ENCODE data around the gene ACTN4.
A peak's percentile ranks its signal among the peaks of the same experiment; 100 is the strongest.

Gene ACTN4

DNA sequence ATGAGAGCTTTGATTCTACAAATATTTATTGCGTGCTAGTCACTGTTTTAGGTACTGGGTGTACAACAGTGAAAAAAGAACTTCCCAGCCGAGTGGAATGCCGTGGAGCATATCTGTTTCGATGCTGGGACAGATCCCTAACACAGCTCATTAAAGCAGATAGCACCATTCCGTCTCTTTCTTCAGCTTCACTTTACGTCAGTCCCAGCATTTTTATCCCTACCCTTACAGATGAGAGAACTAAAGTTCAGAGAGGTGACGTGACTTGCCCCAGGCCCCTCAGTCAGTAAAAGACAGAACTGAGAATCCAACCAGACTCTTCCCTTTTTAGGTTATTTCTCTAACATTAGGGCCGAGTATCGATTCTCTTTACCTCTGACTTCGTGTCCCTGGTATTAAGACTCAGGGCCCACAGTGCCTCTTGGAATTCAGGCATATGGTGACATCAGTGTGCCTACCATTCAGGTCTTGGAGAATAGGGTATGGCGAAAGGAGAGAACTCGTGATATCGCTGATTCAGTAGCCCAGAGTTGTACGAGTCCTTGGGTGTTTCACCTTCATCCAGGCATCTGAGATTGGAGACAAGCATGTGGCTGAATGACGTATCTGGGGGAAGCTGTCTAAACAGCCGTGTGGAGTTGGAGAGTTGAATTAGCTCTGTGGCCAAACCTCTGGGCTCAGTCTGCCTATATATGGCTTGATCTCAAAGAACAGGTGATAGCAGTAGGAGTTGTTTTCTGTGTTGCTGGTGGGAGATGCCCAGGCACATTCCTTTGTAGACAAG, 27.1 kb downstream of the ACTN4 start:
- intact Hi-C loops (cut with DNase I) = no loop called here
- no peak for DNase-seq

DNA sequence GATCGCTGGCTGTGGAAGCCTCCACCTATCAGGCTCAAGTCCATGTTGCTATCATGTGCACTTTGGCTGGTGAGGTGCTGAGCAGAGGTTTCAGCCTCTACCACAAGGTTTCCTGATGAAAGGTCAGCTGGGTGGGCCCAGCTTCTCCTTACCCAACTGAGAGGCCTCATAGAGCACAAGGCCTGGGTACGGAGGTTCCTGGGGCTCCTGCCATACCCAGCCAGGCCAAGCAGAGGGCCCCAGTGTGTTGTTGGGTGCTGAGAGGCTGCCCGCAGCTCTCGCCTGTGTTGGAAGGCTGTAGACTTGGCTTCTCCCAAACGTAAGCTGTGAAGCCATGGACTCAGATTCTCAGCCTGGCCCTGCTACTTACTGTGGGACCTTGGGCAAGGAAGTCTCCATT, 28.2 kb downstream of the ACTN4 start:
- peak in 4 of 10 donors; percentile 42 to 92 (median 66) for DNase-seq
- intact Hi-C loops (cut with DNase I) = no loop called here

- intact Hi-C loops (cut with DNase I) = no loop called here
- peak in 2 of 10 donors; percentile 13 to 67 for DNase-seq
Measured at GRCh38 chr19:38676023-38676877, 28.8 kb downstream of the ACTN4 start.

DNA sequence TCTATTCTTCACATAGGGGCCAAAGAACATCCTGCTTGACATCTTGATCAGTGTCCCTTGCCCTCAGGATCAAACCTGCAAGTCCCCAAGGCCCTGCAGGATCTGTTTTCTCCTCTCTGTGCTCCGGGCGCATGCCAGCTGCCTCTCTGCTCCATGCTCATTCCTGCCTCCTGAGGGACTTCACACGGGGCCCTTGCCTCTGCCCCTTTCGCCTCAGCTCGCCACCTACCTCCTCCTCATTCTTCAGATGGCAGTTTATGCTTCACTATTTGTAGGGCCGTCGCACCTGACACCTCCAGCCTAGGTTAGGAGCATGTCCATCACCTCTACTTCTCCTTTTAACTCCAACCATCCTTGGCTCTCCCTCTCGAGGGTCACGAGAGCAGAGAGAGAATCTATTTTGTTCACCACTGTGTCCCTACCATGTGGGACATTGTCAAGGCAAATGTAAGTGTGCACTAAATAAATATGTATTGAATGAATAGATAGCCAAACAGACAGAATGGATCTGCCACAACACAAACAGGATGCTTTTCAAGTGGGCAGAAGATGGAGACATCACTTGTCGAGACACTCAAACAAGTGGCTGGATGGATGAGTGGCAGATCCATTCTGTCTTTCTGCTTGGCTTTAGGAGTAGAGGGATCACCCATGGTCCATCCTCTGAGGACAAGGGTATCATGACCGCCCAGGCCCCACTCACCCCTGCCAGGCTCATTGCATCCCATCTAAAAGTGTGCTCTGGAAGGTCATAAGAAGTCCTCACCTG, 29.6 kb downstream of the ACTN4 start:
- intact Hi-C loops (cut with DNase I) = no loop called here
- DNase-seq = peak in 1 of 10 donors; percentile 57

DNA sequence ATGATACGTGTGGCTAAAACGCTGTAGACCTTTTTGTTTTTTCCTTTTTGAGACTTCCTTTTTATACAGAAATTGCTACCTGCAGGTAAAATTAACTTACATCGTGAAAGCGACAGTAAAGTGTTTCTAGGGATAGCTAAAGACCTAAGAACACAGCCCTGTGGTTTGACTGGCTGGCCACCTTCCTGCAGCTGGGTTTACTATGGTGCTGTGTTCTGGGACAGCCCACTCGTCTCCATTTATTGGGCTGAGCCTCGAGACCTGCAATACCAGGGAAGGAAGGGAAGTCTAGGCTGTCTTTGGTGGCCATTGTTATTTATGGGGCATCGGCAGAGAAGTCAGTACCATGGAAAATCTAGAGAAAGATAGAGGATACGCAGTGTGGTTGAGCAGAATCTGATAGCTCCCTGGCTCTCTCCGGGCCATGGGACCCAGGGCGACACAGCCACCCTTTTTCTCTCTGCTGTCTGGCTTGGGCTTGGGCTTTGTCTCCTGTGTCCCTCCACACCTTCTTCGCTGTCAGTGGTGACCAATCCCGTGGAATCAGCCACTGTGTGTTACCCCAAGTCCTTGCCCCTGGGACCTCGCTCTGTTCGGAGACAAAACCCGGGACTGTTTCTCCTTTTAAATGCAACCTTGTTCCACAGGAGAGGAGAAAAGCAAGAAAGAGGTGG, 30.9 kb downstream of the ACTN4 start:
- intact Hi-C loops (cut with DNase I) = no loop called here
- peak in 3 of 10 donors; percentile 4 to 69 (median 8) for DNase-seq

- peak in 2 of 10 donors; percentile 8 to 73 for DNase-seq
- intact Hi-C loops (cut with DNase I) = no loop called here
Measured at GRCh38 chr19:38678891-38679494, 31.5 kb downstream of the ACTN4 start.

GRCh38 chr19:38679839-38680238, 32.4 kb downstream of the ACTN4 start:
- intact Hi-C loops (cut with DNase I) = no loop called here
- DNase-seq = peak in 1 of 10 donors; percentile 3

DNA sequence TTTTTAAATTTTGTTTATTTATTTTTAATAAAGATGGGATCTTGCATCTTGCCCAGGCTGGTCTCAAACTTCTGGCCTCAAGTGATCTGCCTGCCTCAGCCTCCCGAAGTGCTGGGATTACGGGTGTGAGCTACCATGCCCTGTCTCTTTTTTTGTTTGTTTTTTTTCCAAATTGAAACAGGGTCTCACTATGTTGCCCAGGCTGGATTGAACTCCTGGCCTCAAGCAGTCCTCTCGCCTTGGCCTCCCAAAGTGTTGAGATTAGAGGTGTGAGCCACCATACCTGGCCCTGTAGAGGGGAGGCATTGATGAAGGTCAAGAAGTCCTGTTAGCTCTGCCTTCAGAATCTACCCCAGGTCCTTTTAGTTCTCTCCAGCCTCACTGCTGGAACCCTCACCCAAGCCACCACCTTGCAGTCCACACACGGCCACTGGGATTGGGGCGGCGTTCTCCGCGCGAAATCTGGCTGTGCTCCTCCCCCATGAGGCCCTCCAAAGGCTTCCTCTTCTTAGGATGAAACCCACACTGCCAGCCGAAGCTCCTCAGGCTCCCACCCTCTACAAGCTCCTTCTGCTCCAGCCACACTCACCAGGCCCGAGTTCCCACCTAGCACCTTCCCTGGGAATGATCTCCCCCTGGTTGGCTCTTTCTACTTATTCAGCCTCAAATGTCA, 34.9 kb downstream of the ACTN4 start:
- intact Hi-C loops (cut with DNase I) = no loop called here
- no peak for DNase-seq

- intact Hi-C loops (cut with DNase I) = no loop called here
- DNase-seq = no peak
Measured at GRCh38 chr19:38682872-38683392, 35.5 kb downstream of the ACTN4 start.

- DNase-seq = no peak
- intact Hi-C loops (cut with DNase I) = no loop called here
Measured at GRCh38 chr19:38683393-38684077, 36.1 kb downstream of the ACTN4 start.

- intact Hi-C loops (cut with DNase I) = no loop called here
Measured at GRCh38 chr19:38684078-38684861, 36.8 kb downstream of the ACTN4 start.

DNA sequence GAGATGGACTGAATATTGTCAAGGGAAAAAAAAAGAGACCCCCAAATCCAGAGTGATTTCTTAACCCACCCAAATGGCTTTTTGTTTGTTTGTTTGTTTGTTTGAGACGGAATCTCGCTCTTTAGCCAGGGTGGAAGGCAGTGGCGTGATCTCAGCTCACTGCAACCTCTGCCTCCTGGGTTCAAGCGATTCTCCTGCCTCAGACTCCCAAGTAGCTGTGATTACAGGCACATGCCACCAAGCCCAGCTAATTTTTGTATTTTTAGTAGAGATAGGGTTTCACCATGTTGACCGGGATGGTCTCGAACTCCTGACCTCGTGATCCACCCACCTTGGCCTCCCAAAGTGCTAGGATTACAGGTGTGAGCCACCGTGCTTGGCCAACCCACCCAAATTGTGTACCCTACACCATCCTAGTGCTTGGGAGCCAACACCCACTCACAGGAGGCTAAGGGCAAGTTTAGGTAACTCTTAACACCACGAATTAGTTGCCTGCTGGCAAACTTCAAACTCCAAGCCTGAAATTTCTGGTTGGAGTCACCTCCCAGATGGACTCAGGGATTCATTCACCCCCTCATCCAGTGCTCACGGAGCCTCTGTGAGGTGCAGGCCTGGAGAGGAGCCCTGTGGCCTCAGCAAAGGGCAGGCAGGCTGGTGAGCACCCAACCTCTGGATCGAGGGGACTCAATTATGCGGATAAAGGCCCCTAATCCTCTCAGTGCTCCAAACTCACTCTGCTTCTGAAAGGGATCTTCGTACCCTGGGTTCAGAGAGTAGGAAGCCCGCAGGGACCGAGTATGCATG, 37.6 kb downstream of the ACTN4 start:
- intact Hi-C loops (cut with DNase I) = no loop called here
- no peak for DNase-seq

More at GRCh38 chr19:38684078-38684861, 36.8 kb downstream of the ACTN4 start:
- DNase-seq = no peak

DNA sequence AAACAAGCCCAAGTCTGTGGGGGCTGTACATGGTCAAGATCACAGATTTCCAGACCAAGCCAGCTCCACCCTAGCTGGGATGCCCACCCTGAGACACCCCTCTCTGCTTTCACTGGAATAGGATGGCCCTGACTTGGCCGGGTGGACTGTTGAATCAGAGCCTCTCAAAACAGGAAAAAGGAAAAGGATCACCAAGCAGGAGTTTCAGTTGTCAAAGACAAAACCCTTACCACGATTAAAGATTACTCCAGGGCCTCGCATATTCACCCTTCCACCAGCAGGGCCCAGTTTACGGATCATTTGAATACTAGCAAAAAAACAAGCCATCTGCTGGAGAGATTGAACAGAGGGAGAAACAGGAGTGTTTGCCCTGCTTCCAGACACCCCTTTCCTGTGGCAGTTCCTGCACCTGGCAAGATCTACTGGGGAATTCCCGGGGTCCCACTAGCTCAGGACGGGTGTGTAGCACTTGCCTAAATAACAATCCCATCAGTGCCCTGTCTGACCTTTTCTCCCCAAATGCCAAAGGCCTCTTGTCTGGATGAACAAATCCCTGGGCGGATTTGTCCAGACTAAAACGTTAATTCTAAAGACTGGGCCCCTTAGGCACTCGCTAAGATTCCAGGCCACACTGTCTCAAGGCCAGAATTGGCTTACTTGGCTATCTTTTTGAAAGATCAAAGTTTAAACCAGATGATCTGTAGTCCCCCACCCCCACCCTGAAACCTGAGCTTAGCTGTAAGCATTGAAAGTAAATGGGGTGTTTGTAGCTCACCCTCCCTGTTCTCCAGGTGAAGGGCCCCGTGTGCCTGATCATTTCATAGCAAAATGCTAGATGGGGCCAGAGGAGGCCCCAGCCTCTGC, 38.4 kb downstream of the ACTN4 start:
- DNase-seq = no peak
- intact Hi-C loops (cut with DNase I) = no loop called here

DNA sequence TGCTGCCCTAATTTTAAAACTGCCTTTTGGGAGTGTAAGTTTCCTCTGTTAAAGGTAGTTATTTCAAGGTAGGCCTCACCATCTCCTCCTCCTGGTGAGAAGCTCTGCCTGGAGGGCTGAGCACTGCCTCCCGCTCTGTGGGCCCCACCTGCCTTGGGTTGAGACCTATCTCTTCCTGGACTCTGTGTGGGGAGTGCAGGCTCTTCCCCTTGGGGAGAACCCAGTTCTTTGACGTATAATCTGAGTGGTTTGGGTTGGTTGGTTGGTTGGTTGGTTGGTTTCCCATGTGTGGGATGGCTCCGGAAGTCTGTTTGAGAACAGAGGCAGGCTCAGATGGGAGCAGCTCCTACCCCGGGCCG, 39.1 kb downstream of the ACTN4 start:
- DNase-seq = no peak
- intact Hi-C loops (cut with DNase I) = no loop called here

GRCh38 chr19:38687837-38688378, 40.5 kb downstream of the ACTN4 start:
- DNase-seq = no peak
- intact Hi-C loops (cut with DNase I) = no loop called here

DNA sequence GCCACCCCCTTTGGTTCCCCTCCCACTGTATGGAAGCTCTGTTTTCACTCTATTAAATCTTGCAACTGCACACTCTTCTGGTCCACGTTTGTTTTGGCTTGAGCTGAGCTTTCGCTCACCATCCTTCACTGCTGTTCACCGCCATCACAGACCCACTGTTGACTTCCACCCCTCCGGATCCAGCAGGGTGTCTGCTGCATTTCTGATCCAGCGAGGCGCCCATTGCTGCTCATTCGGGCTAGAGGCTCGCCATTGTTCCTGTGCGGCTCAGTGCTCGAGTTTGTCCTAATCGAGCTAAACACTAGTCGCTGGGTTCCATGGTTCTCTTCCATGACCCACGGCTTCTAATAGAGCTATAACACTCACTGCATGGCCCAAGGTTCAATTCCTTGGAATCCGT, 42.7 kb downstream of the ACTN4 start:
- no peak for DNase-seq
- intact Hi-C loops (cut with DNase I) = no loop called here

All from posterior cingulate gyrus (tissue), 11 donors.